ENCODE measurements around the gene NFIB.

DNA sequence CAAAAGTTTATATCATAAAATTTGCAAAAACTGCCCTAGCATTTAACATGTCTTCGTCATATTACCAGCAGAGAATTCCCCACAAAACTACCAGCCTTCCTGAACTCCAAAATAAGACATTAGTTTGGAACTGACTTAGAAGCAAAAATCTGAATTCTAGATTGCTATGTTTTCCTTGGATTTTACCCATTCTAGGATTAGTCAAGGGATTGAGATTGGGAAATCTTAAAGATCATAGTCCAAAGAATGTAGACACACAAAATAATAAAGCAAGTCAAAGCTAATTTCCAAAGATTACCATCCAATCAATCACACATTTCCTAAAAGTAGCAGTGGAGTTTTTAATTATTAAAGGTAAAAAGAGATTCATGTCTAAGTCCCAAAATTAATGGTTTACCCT, 138.2 kb downstream of the NFIB start:
- no peak for TF ChIP-seq SREBF2 (IDR thresholded peaks at IDR 0.05)
- TF ChIP-seq, protein P1, sequence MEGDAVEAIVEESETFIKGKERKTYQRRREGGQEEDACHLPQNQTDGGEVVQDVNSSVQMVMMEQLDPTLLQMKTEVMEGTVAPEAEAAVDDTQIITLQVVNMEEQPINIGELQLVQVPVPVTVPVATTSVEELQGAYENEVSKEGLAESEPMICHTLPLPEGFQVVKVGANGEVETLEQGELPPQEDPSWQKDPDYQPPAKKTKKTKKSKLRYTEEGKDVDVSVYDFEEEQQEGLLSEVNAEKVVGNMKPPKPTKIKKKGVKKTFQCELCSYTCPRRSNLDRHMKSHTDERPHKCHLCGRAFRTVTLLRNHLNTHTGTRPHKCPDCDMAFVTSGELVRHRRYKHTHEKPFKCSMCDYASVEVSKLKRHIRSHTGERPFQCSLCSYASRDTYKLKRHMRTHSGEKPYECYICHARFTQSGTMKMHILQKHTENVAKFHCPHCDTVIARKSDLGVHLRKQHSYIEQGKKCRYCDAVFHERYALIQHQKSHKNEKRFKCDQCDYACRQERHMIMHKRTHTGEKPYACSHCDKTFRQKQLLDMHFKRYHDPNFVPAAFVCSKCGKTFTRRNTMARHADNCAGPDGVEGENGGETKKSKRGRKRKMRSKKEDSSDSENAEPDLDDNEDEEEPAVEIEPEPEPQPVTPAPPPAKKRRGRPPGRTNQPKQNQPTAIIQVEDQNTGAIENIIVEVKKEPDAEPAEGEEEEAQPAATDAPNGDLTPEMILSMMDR (IDR thresholded peaks at IDR 0.05) = no peak
- TF ChIP-seq EP300 (IDR thresholded peaks at IDR 0.05) = no peak
- TF ChIP-seq, protein P2, sequence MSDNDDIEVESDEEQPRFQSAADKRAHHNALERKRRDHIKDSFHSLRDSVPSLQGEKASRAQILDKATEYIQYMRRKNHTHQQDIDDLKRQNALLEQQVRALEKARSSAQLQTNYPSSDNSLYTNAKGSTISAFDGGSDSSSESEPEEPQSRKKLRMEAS (IDR thresholded peaks at IDR 0.05) = no peak
- no peak for TF ChIP-seq MYC (IDR thresholded peaks at IDR 0.05; ENCODE audit: borderline replicate concordance, low read length)
- TF ChIP-seq, protein P3, sequence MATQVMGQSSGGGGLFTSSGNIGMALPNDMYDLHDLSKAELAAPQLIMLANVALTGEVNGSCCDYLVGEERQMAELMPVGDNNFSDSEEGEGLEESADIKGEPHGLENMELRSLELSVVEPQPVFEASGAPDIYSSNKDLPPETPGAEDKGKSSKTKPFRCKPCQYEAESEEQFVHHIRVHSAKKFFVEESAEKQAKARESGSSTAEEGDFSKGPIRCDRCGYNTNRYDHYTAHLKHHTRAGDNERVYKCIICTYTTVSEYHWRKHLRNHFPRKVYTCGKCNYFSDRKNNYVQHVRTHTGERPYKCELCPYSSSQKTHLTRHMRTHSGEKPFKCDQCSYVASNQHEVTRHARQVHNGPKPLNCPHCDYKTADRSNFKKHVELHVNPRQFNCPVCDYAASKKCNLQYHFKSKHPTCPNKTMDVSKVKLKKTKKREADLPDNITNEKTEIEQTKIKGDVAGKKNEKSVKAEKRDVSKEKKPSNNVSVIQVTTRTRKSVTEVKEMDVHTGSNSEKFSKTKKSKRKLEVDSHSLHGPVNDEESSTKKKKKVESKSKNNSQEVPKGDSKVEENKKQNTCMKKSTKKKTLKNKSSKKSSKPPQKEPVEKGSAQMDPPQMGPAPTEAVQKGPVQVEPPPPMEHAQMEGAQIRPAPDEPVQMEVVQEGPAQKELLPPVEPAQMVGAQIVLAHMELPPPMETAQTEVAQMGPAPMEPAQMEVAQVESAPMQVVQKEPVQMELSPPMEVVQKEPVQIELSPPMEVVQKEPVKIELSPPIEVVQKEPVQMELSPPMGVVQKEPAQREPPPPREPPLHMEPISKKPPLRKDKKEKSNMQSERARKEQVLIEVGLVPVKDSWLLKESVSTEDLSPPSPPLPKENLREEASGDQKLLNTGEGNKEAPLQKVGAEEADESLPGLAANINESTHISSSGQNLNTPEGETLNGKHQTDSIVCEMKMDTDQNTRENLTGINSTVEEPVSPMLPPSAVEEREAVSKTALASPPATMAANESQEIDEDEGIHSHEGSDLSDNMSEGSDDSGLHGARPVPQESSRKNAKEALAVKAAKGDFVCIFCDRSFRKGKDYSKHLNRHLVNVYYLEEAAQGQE (IDR thresholded peaks at IDR 0.05) = no peak
- no peak for TF ChIP-seq HDAC2 (IDR thresholded peaks at IDR 0.05)
- TF ChIP-seq JUN (IDR thresholded peaks at IDR 0.05) = no peak
- TF ChIP-seq POLR2A (IDR thresholded peaks at IDR 0.05; ENCODE audit: low read length) = no peak
- no peak for TF ChIP-seq ESRRA (IDR thresholded peaks at IDR 0.05; ENCODE audit: borderline replicate concordance, low read length)
- no peak for TF ChIP-seq RNF2 (IDR thresholded peaks at IDR 0.05; ENCODE audit: borderline replicate concordance, low read depth)

Data from A549 (cell line).